Stimulated activated CD4-positive, alpha-beta T cell treated with anti-CD3 and anti-CD28 coated beads, Interleukin-2, amount 100 ng/mL, for 48 hours (primary cell): ENCODE results near the gene PRDX5.

Experiments
- DNase-seq, 2 donors: peaks; one replicate each; pipeline ENCODE4 v3.0.0-alpha.2; 2020

The PRDX5 gene

DNA sequence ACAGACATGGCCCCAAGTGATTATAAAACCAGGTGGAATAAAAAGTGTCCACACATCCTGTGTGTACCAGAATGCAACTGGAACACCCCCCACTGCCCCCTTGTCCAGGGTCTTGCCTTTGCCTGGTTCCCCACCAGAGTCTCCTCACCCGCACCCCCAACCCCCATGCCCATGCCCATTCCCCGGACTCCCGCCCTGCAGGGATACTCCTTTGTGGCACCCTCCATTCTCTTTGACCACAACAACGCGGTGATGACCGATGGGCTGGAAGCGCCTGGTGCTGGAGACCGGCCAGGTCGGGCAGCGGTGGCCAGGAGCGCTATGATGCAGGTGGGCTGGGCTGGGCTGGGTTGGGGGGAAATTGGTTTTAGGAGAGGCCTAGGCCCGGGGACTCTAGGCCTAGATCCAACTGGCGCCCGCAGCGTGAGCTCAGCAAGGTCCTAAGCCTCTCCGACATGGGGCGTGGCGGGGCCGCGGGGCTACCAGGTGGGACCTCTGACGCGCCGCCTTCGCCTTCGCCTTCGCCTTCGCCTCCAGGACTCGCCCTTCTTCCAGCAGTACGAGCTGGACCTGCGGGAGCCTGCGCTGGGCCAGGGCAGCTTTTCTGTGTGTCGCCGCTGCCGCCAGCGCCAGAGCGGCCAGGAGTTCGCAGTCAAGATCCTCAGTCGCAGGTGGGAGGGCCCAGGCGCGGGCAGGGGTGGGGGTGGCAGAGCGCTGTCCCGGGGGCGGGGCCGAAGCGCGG, 50.2 kb downstream of the PRDX5 start:
- DNase-seq, result no peak

DNA sequence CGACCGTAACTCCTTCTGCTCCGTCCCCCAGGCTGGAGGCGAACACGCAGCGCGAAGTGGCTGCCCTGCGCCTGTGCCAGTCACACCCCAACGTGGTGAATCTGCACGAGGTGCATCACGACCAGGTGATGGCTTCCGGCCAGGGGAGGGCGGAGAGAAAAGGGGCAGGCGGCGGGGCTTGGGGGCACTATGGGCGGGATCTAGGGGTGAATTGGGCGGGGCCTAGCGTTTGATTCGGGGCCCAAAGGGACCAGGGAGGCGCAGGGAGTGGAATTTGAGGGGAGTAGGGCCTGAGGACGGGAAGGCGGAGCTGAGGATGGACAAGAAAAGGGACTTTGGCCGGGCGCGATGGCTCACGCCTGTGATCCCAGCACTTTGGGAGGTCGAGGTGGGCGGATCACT, 50.8 kb downstream of the PRDX5 start:
- no peak for DNase-seq

DNA sequence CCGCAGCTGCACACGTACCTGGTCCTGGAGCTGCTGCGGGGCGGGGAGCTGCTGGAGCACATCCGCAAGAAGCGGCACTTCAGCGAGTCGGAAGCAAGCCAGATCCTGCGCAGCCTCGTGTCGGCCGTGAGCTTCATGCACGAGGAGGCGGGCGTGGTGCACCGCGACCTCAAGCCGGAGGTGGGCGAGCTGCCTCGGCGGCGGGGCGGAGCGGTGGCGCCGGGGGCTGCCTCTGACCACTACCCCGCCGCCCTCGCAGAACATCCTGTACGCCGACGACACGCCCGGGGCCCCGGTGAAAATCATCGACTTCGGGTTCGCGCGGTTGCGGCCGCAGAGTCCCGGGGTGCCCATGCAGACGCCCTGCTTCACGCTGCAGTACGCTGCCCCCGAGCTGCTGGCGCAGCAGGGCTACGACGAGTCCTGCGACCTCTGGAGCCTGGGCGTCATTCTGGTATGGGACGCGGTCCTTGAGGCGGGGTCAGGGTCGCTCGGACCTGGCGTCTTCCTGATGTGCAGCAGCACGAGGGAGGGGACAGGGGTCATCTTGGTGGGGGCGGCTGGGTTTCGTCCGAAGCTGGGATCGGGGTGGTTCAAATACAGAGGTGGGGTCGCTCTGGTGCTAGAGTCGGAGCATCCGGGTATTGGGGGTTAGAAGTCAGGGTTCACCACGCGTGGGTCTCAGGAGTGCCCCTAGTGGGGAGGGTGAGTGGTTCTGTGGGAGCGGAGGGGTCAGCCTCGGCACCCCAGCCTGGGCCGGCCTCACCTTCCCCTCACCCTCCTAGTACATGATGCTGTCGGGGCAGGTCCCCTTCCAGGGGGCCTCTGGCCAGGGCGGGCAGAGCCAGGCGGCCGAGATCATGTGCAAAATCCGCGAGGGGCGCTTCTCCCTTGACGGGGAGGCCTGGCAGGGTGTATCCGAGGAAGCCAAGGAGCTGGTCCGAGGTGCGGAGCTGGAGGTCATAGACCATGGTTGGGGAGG, 51.8 kb downstream of the PRDX5 start:
- no peak for DNase-seq

DNA sequence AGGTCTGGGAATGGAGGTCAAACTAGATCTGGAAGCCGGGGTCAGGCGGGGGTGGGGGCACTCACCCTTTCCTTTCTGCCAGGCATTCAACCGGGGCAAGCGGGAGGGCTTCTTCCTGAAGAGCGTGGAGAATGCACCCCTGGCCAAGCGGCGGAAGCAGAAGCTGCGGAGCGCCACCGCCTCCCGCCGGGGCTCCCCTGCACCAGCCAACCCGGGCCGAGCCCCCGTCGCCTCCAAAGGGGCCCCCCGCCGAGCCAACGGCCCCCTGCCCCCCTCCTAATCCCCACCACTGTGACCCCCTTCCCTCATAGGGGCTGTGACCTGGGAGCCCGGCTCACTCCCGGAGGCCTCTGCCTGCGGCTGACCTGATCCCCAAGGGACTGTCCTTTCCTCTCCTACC, 53.3 kb downstream of the PRDX5 start:
- DNase-seq, result no peak
